K562 (cell line): ENCODE measurements around the gene LSM12.

Experiments used
- ATF3 ChIP-seq, 2 experiments: fragments of 450-650 bp in 1 of 2; sonication (generic) in 1 of 2; formaldehyde crosslinking in 1 of 2; IDR thresholded peaks in 1 of 2; conservative IDR thresholded peaks in 1 of 2; 2 replicates each; pipeline versions ENCODE4 v1.6.1 to v1.8.1; 2016 to 2023; ENCODE audit warnings: mild to moderate bottlenecking in 2 of 2, moderate library complexity in 2 of 2, inconsistent platforms in 1 of 2, missing genetic modification reagents in 1 of 2
- FOS ChIP-seq: IDR thresholded peaks from 3 replicates; pipeline ENCODE4 v1.6.1; 2011; ENCODE audit not compliant: insufficient read length; ENCODE audit errors: extremely low read depth
- KAT7 ChIP-seq: sonication (generic); formaldehyde crosslinking; IDR thresholded peaks from 2 replicates; pipeline ENCODE4 v1.8.0; 2022; ENCODE audit warnings: missing genetic modification reagents, mild to moderate bottlenecking, borderline replicate concordance
- KLF10 ChIP-seq: fragments of 250-450 bp; sonication (Bioruptor Pico); IDR thresholded peaks from 2 replicates; pipeline ENCODE4 v1.6.1; 2021; ENCODE audit warnings: matching md5 sums
- SETDB1 ChIP-seq: IDR thresholded peaks from one replicate; pipeline ENCODE4 v1.6.1; 2012; ENCODE audit warnings: low read length, control low read depth, inconsistent platforms
- SIN3A ChIP-seq, 2 experiments: fragments of 150-350 bp in 1 of 2; IDR thresholded peaks; 2 replicates each; pipeline ENCODE4 v1.6.1; 2011 to 2016; ENCODE audit warnings: borderline replicate concordance in 2 of 2, low read depth in 2 of 2, low read length in 2 of 2, mild to moderate bottlenecking in 2 of 2, moderate library complexity in 2 of 2; ENCODE audit not compliant: control insufficient read depth in 1 of 2
- SRF ChIP-seq, 2 experiments: fragments of 250-450, 450-650 bp in 1 of 2; sonication (Bioruptor Pico) in 1 of 2; sonication (generic) in 1 of 2; formaldehyde crosslinking; IDR thresholded peaks; 2 replicates each; pipeline versions ENCODE4 v1.5.0 to v1.5.1; 2020 to 2022; ENCODE audit warnings: mild to moderate bottlenecking in 1 of 2, missing genetic modification reagents in 1 of 2
- TBL1XR1 ChIP-seq, 2 experiments: IDR thresholded peaks; 2 replicates each; pipeline ENCODE4 v1.6.1; 2012; ENCODE audit warnings: improper control_type of control experiment in 2 of 2, low read length in 2 of 2, mild to moderate bottlenecking in 1 of 2
- ZFP36 ChIP-seq: fragments of 150-350 bp; IDR thresholded peaks from 2 replicates; pipeline ENCODE4 v1.6.1; 2018; ENCODE audit warnings: low read length, low read depth; ENCODE audit not compliant: partially characterized antibody
- ZNF592 ChIP-seq: fragments of 450-650 bp; IDR thresholded peaks from 2 replicates; pipeline ENCODE4 v1.6.1; 2017; ENCODE audit warnings: antibody characterized with exemption, mild to moderate bottlenecking
- ZNF644 ChIP-seq: fragments of 200-800 bp; sonication (Bioruptor generic); IDR thresholded peaks from 2 replicates; pipeline ENCODE4 v1.6.1; 2016; ENCODE audit warnings: low read depth, missing genetic modification characterization, missing compliant biosample characterization

GRCh38 chr17:44077595-44077909 lies 11.1 kb upstream of the LSM12 start:
- TF ChIP-seq ATF3 (IDR thresholded peaks at IDR 0.05) (no peak), ATF3 (CRISPR knock-in tag; conservative IDR thresholded peaks at IDR 0.05) (no peak), ZNF592 (no peak), ZFP36 (no peak), SRF (CRISPR knock-in tag; IDR thresholded peaks at IDR 0.05) (no peak), FOS (no peak), KAT7 (CRISPR knock-in tag) (no peak), ZNF644 (tag) (no peak), SIN3A (IDR thresholded peaks at IDR 0.05; ENCODE audit: borderline replicate concordance in 2 of 2, control insufficient read depth in 1 of 2, low read depth in 2 of 2, low read length in 2 of 2) (no peak), TBL1XR1 (IDR thresholded peaks at IDR 0.05; ENCODE audit: low read length in 2 of 2) (no peak), SETDB1 (no peak), KLF10 (CRISPR knock-in tag) (no peak)
